NB4 (cell line): ENCODE data around the gene MYEOV.

Experiments used
- DNase-seq: peaks from one replicate; pipeline ENCODE4 v3.0.0; 2010; ENCODE audit warnings: low read depth
- H3K4me3 ChIP-seq: one replicate; pipeline ENCODE4 v1.5.1; 2011; ENCODE audit warnings: mild to moderate bottlenecking, low read depth, low read length, moderate library complexity
- MAX ChIP-seq: IDR thresholded peaks from 2 replicates; pipeline ENCODE4 v1.6.1; 2011; ENCODE audit warnings: low read depth, low read length
- MYC ChIP-seq: IDR thresholded peaks from 2 replicates; pipeline ENCODE4 v1.6.1; 2011; ENCODE audit warnings: low read depth, low read length
- POLR2A ChIP-seq: IDR thresholded peaks from 2 replicates; pipeline ENCODE4 v1.6.1; 2011; ENCODE audit warnings: mild to moderate bottlenecking; ENCODE audit not compliant: insufficient read length; ENCODE audit errors: extremely low read depth
- TF ChIP-seq, protein P1 (sequence below): IDR thresholded peaks from one replicate; pipeline ENCODE4 v1.5.1; 2012; ENCODE audit warnings: low read depth, low read length

The MYEOV gene

DNA sequence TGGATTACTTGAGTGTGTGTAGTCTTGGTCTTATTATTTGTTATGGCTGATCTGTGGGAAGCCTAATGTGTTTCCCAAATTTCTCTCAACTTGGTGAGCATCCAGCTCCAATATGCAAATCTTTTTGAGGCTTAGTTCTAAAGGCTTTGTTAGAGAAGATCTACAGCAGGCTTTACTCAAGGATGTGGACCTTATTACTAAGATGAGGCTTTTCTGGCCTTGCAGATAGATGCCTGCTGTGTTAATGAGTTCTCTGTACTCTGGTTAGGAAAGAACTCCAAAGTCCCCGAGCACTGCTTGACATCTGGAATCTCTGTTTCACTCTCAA, 24.1 kb downstream of the MYEOV start:
- DNase-seq, result no peak
- TF ChIP-seq, protein P1, sequence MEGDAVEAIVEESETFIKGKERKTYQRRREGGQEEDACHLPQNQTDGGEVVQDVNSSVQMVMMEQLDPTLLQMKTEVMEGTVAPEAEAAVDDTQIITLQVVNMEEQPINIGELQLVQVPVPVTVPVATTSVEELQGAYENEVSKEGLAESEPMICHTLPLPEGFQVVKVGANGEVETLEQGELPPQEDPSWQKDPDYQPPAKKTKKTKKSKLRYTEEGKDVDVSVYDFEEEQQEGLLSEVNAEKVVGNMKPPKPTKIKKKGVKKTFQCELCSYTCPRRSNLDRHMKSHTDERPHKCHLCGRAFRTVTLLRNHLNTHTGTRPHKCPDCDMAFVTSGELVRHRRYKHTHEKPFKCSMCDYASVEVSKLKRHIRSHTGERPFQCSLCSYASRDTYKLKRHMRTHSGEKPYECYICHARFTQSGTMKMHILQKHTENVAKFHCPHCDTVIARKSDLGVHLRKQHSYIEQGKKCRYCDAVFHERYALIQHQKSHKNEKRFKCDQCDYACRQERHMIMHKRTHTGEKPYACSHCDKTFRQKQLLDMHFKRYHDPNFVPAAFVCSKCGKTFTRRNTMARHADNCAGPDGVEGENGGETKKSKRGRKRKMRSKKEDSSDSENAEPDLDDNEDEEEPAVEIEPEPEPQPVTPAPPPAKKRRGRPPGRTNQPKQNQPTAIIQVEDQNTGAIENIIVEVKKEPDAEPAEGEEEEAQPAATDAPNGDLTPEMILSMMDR, result no peak
- no peak for TF ChIP-seq POLR2A
- no peak for TF ChIP-seq MYC
- TF ChIP-seq MAX, result no peak

DNA sequence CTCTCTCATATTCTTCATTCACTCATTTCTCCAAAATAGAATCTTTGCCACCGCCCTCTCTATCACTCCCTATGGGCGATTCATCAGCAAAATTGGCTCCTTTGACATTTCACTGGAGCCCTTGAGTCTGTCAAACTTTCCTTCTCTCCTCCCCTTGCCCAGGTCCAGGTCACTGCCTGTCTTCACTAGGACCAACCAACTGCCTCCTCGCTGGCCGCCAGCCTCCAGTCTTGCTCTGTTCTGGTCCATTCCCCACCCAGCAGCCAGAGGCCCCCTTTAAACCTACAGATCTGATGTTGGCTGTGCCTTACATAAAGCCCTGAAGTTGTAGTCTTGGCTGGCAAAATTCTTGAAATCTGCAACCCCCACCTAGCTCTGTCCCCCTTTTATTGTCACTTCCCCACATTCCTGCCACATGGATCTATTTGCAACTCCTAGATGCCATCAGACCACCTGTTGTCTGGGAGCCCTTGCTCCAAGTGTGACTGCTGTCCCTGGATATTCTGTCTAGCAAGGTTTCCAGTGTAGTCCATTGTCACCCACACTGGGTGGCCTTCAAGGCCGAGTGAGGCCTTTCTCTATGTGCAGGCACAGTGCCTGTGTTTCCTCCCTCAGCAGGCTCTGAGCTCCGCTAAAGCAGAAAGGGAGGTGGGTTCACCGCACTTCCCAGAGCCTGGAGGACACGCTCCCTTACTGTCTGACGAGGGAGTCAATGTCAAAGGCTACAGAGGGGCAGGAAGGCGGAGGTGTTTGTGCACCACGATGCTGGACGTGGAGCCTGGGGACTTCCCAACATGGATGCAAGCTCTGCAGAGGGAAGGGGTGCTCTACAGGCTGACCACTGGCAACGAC, 25.5 kb downstream of the MYEOV start:
- H3K4me3 ChIP-seq, result no peak overlapping the region
- no peak for TF ChIP-seq POLR2A
- no peak for TF ChIP-seq MAX
- TF ChIP-seq MYC, result no peak
- TF ChIP-seq, protein P1, result no peak
- no peak for DNase-seq

More for the DNA sequence above, 24.1 kb downstream of the MYEOV start:
- no peak overlapping the region for H3K4me3 ChIP-seq

GRCh38 chr11:69320326-69320725, 26.4 kb downstream of the MYEOV start:
- no peak for DNase-seq
- H3K4me3 ChIP-seq, result no peak overlapping the region
- no peak for TF ChIP-seq POLR2A
- TF ChIP-seq, protein P1, result no peak
- no peak for TF ChIP-seq MAX
- no peak for TF ChIP-seq MYC

DNA sequence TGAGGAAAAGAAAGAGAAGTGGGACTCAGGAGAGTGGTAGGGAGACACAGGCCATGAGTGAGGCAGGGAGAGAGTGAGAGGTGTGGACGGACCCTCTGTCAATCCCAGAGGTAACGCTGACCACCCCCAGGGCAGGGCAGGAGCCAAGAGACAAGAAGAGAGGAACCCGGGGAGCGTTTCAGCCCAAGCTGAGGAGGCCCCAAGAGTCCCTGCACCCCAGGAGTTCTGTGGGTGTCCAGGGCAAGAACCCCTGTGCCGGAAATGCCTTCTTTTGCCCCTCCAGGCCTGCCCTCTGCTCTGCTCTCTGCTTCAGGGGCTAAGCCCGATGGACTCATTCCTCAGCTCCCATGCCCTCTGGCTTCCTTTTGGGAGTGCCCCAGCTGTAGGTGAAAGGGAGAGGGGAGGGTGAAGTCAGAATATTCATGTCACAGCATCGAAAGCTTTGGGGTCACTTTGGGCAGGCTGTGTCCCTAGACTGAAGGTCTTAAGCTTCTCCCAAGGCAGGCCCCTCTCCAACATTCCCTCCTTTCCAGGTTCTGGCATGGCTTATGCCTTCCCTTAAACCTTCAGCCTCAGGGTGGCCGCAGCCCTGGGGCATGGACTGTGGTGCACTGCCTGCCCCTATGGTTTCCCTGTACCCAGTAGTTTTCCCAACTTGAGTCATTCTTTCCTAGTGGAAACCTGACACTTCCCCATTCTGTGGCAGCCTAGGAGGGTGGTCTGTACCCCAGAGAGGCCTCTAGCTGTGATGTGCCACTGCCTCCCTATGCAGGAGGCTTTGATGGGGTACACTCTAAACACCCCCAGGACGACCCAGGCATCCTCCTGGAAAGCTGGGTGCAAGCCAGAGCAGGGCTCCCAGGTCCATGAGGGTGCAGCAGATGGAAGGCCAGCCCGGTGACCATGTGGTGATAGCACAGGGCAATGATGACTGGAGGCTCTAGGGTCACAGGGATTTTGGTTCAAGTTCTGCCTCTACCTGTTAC, 27.1 kb downstream of the MYEOV start:
- no peak for DNase-seq
- no peak overlapping the region for H3K4me3 ChIP-seq
- TF ChIP-seq, protein P1, result no peak
- TF ChIP-seq MYC (no peak), POLR2A (no peak), MAX (no peak)

GRCh38 chr11:69321877-69322361, 28.0 kb downstream of the MYEOV start:
- H3K4me3 ChIP-seq, result no peak overlapping the region
- no peak for DNase-seq
- TF ChIP-seq MAX (no peak), MYC (no peak), POLR2A (no peak)
- TF ChIP-seq, protein P1, result no peak
